ENCODE data around the gene MEGF9.
"Not testable (repeated sequence)": the region's sequence is repeated elsewhere in the genome, so short reads cannot be mapped to it uniquely, and the experiment has no call there.

MEGF9 gene

GRCh38 chr9:120714088-120714845 is at the start of gene MEGF9:
Gene MEGF9, minus strand, starts transcription at chr9:120714470. Its CDS starts 112 bp downstream, at chr9:120714358.
- DNase-seq (ENCODE audit: low spot score), result peak; percentile 99

- DNase-seq (ENCODE audit: low spot score), result peak; percentile 36
Measured at GRCh38 chr9:120761006-120761405, 46.7 kb upstream of the MEGF9 start.

DNA sequence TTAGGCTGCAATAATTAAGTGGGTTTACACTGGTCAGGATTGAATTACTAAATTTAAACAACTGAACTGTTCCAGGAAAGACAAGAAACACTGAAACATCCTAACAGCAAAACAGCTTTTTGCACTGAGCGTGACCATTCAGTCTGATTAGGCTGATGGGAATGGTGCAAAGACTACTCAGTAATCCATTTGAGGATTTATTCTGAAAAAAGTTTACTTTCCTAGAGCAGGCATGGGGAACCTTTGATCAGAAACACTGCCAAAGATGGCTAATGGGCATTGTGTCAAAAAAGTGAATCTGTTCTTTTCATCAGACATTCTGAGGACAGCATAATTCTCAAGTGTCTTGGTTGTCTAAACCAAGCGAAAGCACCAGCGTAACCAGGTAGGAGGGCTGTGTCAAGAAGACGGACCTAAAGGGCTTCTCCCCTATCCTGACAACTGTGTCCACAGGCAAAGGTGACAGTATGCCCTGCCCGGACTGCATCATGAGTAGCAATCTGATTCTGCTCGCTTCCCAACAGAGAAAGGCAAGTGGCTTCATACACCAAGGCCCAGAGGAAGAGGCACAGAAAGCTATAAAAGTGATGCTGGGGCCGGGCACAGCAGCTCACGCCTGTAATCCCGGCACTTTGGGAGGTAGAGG is 45.6 kb upstream of the MEGF9 start:
- no peak for DNase-seq (ENCODE audit: low spot score)

GRCh38 chr9:120758544-120758943 is 44.3 kb upstream of the MEGF9 start:
- no peak for DNase-seq (ENCODE audit: low spot score)

- no peak for DNase-seq (ENCODE audit: low spot score)
Measured at GRCh38 chr9:120757026-120757913, 43.0 kb upstream of the MEGF9 start.

DNA sequence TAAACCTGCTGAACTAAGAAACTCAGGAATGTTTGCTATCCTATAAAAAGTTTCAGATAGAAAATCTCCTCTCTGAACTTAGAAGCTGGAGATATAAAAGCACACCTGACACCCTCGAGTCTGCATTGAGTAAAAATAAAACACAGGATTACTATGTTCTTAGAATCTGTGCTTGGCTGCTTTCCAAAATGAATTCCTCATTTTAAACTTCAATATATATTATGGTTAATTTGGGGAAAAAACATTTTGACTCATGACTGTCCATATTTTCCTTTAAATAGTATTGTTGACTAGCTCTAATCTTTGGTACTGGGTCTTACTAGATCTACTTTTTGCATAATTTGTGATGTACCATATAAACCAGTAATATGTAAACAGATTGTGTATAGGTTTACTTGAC is 42.3 kb upstream of the MEGF9 start:
- DNase-seq (ENCODE audit: low spot score), result no peak

- DNase-seq (ENCODE audit: low spot score), result peak; percentile 66
Measured at GRCh38 chr9:120755810-120756434, 41.7 kb upstream of the MEGF9 start.

DNA sequence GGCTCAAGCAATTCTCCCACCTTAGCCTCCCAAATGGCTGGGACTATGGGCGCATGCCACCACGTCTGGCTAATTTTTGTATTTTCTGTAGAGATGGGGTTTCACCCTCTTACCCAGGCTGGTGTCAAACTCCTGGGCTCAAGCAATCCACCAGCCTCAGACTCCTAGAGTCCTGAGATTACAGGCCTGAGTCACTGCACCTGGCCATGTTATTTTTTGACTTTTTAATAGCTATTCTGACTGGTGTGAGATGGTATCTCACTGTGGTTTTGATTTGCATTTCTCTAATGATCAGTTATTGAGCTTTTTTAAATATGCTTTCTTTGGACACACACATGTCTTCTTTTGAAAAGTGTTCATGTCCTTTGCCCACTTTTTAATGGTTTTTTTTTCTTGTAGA is 40.8 kb upstream of the MEGF9 start:
- no peak for DNase-seq (ENCODE audit: low spot score)

DNA sequence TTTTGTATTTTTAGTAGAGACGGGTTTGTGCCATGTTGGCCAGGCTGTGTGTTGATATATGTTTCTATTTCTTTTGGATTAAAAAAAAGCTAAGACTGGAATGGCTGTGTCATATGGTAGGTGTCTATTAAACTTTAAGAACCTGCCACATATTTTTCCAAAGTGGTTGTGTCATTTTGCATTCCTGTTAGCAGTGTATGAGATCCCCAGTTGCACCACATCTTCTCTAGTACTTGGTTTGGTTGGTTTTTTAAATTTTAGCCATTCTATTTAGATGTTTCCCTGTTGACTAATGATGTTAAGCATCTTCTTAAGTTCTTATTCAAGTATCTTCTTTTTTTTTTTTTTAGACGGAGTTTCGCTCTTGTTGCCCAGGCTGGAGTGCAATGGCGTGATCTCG is 36.2 kb upstream of the MEGF9 start:
- no peak for DNase-seq (ENCODE audit: low spot score)

DNA sequence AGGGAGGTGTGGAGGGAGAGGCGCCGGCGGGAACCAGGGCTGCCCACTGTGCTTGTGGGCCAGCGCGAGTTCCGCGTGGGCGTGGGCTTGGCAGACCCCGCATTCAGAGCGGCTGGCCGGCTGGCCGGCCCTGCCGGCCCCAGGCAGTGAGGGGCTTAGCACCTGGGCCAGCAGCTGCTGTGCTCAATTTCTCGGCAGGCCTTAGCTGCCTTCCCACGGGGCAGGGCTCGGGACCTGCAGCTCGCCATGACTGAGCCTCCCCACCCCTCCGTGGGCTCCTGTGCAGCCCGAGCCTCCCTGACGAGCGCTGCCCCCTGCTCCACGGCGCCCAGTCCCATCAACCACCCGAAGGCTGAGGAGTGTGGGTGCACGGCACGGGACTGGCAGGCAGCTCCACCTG is 32.1 kb upstream of the MEGF9 start:
- not testable (repeated sequence) for DNase-seq (ENCODE audit: low spot score)

GRCh38 chr9:120745278-120745677 is 31.0 kb upstream of the MEGF9 start:
- no peak for DNase-seq (ENCODE audit: low spot score)

GRCh38 chr9:120742951-120743416 is 28.7 kb upstream of the MEGF9 start:
- peak; percentile 73 for DNase-seq (ENCODE audit: low spot score)

DNA sequence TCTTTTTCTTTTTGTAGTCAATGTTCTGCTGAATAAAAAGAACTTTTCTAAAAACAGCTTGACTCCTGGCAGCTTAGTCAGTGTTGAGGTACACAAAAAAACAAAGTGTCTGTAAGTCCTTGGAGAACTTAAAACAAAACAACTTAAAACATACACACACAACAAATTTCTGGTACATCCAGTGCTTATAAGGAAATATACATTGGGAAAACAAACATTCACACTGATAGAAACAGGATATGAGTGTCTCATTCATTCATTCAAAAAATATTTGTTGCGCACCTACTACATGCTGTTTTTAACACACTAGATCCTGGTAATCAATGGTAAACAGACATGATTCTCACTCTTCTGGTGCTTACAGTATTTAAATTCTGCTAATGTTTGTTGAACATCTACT is 27.4 kb upstream of the MEGF9 start:
- DNase-seq (ENCODE audit: low spot score), result no peak

DNA sequence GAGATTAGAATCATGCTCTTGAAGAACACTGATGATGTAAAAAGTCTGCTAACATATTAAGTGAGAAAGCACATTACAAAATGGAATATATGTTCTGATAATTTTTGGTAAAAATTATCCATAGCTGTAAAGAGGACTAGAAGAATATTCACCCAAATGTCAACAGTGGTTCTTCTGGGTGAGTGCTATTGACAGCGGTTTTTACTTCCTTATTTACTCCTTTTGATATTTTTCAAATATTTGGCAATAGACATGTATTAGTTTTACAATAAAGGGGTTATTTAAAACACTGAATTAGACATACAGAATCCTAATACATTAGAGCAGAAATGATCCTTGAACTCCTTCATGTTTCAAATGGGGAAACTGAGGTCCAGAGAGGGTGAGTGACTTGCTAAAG is 26.9 kb upstream of the MEGF9 start:
- DNase-seq (ENCODE audit: low spot score), result no peak

DNA sequence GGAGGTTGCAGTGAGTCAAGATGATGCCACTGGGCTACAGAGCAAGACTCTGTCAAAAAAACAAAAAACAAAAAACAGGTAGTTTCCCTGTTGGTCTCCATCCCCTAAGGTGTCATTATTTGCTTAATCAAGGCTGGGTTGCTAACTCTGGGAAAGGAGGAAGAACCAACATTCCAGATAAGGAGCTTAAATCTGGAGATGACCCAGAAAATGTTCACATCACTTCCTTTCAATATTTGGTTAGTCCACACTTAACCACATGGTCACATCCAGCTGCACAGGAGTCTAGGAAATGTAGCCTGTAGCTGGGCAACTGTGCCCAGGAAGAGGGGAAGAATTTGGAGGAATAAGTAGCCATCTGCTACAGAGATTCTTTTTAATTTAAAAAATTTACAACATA is 25.9 kb upstream of the MEGF9 start:
- no peak for DNase-seq (ENCODE audit: low spot score)

DNA sequence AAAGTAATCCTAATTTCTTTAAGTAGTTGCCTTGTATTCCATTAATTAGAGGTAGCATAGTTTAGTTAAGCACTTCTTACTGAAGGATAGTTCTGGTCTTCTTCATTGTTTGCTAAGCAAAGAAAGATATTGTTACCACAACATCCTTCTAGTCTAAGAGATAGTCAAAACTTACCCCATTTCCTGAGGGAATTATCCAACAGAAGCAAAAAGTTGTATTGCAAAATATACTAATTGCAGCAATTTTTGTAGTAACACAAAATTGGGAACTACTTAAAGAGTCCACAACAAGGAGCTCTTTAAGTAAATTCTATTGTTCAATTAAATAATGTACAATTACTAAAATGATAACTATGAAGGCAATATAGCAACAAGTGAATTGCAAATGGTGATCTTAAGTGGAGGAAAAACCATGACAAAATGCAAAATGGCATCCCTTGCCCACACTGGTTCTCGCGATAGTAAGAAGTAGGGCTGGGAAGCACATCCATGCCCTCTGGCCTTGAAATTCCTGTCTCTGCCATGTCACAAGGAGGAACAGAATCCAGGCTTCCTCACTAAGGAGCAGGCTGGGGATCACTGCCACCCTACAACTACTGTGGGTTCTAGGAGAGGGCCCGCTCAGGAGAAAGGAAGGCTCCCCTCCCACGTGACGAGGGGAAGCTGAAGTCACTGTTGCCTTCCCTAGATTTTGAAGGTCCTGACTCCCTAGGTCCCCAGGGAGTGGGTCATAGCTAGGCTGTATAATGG is 23.3 kb upstream of the MEGF9 start:
- no peak for DNase-seq (ENCODE audit: low spot score)

DNA sequence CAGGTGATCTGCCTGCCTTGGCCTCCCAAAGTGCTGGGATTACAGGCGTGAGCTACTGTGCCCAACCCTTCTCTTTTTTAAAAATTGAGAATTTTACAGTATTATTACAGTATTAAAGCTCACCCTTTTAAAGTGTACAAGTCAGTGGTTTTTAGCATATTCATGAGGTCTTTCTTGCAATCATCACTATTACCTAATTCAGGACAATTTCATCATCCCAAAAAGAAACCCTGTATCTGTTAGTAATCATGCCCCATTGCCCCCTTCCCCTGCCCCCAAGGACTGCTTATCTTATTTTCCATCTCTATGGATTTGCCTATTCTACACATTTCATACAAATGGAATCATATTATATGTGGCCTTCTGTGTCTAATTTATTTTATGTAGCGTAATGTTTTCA is 22.6 kb upstream of the MEGF9 start:
- no peak for DNase-seq (ENCODE audit: low spot score)

- DNase-seq (ENCODE audit: low spot score), result peak; percentile 33
Measured at GRCh38 chr9:120735415-120736126, 21.3 kb upstream of the MEGF9 start.

DNA sequence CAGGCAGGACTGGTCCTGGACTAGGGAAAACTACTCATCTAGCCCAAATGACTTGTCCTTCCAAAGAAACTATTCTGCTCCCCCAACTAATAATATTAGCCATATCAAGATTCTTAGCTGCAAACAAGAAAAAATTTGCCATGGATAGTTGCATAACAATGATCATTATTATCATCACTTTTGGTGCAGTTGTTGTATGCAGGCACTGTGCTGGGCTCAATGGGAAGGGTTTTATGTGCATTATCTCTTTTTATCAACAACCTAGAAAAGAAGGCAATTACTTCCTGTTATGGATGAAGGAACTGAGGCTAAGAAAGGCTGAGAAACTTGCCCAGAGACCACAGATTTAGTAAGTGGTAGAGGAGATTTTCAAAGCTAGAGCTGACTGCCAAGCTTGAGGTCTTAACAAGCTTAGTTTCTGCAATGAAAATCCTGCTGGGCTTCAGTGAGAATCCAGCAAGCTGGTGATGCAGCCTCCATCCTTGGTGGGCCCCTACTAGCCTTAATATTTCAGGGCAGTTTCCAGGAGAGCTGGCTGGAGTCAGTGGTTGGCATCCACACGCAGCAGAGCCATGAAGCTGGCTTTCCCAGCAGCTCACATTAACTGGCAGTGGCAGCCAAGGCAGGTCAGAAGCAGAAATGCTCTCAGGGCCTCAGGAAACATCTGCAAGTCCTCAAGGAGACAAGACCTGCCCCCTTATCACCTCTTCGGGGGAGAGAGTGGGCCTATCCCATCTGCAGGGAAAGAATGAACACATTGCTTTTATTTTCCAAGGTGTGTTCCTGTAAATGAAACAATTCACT is 20.5 kb upstream of the MEGF9 start:
- no peak for DNase-seq (ENCODE audit: low spot score)

GRCh38 chr9:120733190-120733589 is 18.9 kb upstream of the MEGF9 start:
- peak; percentile 76 for DNase-seq (ENCODE audit: low spot score)

Measured in AG08396 (cell line).